B cell (primary cell): ENCODE measurements around the gene BHLHA15. TPM values are rescaled to one million over a fixed set of nuclear protein-coding genes. Genes with fewer than 3 reads are reported as not detected.
A peak's percentile ranks its signal among the peaks of the same experiment; 100 is the strongest.

Source experiments
- ATAC-seq: fragments of 200-7000 bp; cut with Tn5 transposase; one replicate; pipeline ENCODE4 v1.10.0; 2021; ENCODE audit warnings: low read depth, mild to moderate bottlenecking, moderate number of reproducible peaks, moderate library complexity
- CTCF ChIA-PET: fragments of 350-600 bp; sonication (Branson Sonifier 250); formaldehyde crosslinking; loops from one replicate; lab custom pipeline; 2021; ENCODE audit warnings: antibody characterized with exemption, inconsistent platforms; lab: Charles Lee
- POLR2A ChIA-PET: fragments of 350-600 bp; sonication (Branson Sonifier 250); formaldehyde crosslinking; loops from one replicate; lab custom pipeline; 2021; ENCODE audit warnings: antibody characterized with exemption; lab: Charles Lee
- DNase-seq: peaks from one replicate; pipeline ENCODE4 v3.0.0; 2013
- H2AFZ ChIP-seq: 2 replicates; pipeline ENCODE4 v1.6.1; 2012; ENCODE audit warnings: mild to moderate bottlenecking, low read depth, low read length; ENCODE audit not compliant: insufficient read depth, poor library complexity, severe bottlenecking
- H3K27ac ChIP-seq, 2 donors: 1 replicate in 1 of 2; 2 replicates in 1 of 2; pipeline ENCODE4 v1.5.1; 2012 to 2013; ENCODE audit warnings: low read length in 2 of 2, mild to moderate bottlenecking in 2 of 2, moderate library complexity in 1 of 2
- H3K27me3 ChIP-seq, 4 experiments: fragments of 200-600 bp in 1 of 4; sonication (generic) in 1 of 4; replicated peaks in 1 of 4; 1 replicate in 2 of 4; 2 replicates in 2 of 4; pipeline versions ENCODE4 v1.6.1 to v1.7.0; 2013 to 2016; ENCODE audit warnings: low read length in 3 of 4, mild to moderate bottlenecking in 2 of 4, mixed read lengths in 1 of 4, moderate library complexity in 1 of 4; ENCODE audit not compliant: insufficient read depth in 4 of 4, control insufficient read depth in 3 of 4; ENCODE audit errors: control extremely low read depth in 1 of 4
- H3K36me3 ChIP-seq, 2 experiments: replicated peaks in 1 of 2; 1 replicate in 1 of 2; 2 replicates in 1 of 2; pipeline versions ENCODE4 v1.6.1 to v1.7.1; 2013; ENCODE audit warnings: low read length in 1 of 2; ENCODE audit not compliant: insufficient read depth in 2 of 2, control insufficient read depth in 1 of 2; ENCODE audit errors: control extremely low read depth in 1 of 2, extremely low read depth in 1 of 2
- H3K4me1 ChIP-seq, 2 donors: fragments of 200-600 bp in 1 of 2; sonication (generic) in 1 of 2; 1 replicate in 1 of 2; 2 replicates in 1 of 2; pipeline versions ENCODE4 v1.5.1 to v1.6.1; 2013 to 2017; ENCODE audit warnings: low read length in 2 of 2; ENCODE audit not compliant: control insufficient read depth in 2 of 2, insufficient read depth in 2 of 2
- H3K4me2 ChIP-seq: replicated peaks from 2 replicates; pipeline ENCODE3; 2012; ENCODE audit warnings: mild to moderate bottlenecking, low read depth, low read length; ENCODE audit not compliant: poor library complexity, severe bottlenecking
- H3K4me3 ChIP-seq, 5 experiments: fragments of 200-600 bp in 1 of 5; sonication (generic) in 1 of 5; 1 replicate in 3 of 5; 2 replicates in 2 of 5; pipeline versions ENCODE4 v1.5.1 to v1.7.0; 2011 to 2016; ENCODE audit warnings: low read length in 4 of 5, mild to moderate bottlenecking in 4 of 5, low read depth in 2 of 5, control low read depth in 1 of 5, moderate library complexity in 1 of 5; ENCODE audit not compliant: insufficient read depth in 1 of 5; ENCODE audit errors: control extremely low read depth in 1 of 5, extremely low read depth in 1 of 5
- H3K79me2 ChIP-seq: fragments of 200-600 bp; sonication (generic); one replicate; pipeline ENCODE4 v1.6.0; 2016; ENCODE audit warnings: low read length; ENCODE audit not compliant: control insufficient read depth, insufficient read depth
- H3K9ac ChIP-seq: fragments of 200-600 bp; sonication (generic); 2 replicates; pipeline ENCODE4 v1.6.1; 2017; ENCODE audit warnings: mild to moderate bottlenecking, low read length, moderate library complexity
- H3K9me3 ChIP-seq, 3 donors: one replicate each; pipeline versions ENCODE4 v1.6.1 to v1.7.1; 2013; ENCODE audit warnings: low read length in 2 of 3; ENCODE audit not compliant: control insufficient read depth in 2 of 3, insufficient read depth in 1 of 3; ENCODE audit errors: control extremely low read depth in 1 of 3
- H4K20me1 ChIP-seq: 2 replicates; pipeline ENCODE4 v1.6.0; 2012; ENCODE audit warnings: mild to moderate bottlenecking, low read length; ENCODE audit not compliant: insufficient read depth, control insufficient read depth, poor library complexity, severe bottlenecking
- H3K27ac Mint-ChIP-seq: one replicate; pipeline ENCODE4 v1.8.0; 2021; ENCODE audit warnings: mixed read lengths
- H3K27me3 Mint-ChIP-seq: one replicate; pipeline ENCODE4 v1.8.0; 2021; ENCODE audit warnings: mixed read lengths
- H3K4me1 Mint-ChIP-seq: one replicate; pipeline ENCODE4 v1.8.0; 2021; ENCODE audit warnings: mixed read lengths
- H3K4me3 Mint-ChIP-seq: one replicate; pipeline ENCODE4 v1.8.0; 2021; ENCODE audit warnings: mixed read lengths
- H3K9me3 Mint-ChIP-seq: one replicate; pipeline ENCODE4 v1.8.0; 2022; ENCODE audit warnings: mixed read lengths; ENCODE audit not compliant: insufficient read depth
- EZH2 ChIP-seq: IDR thresholded peaks from 2 replicates; pipeline ENCODE4 v1.6.1; 2012; ENCODE audit warnings: borderline replicate concordance, low read depth, mild to moderate bottlenecking, moderate library complexity, low read length; ENCODE audit not compliant: insufficient read depth, poor library complexity, severe bottlenecking
- WGBS: methylation state at CpG from one replicate; pipeline ENCODE4 v1.1.5; 2013; ENCODE audit warnings: missing lambda C conversion rate; ENCODE audit not compliant: insufficient coverage; 5-methylcytosine and 5-hydroxymethylcytosine counted together
- intact Hi-C: fragments of 100-400 bp; cut with micrococcal nuclease; formaldehyde crosslinking; loops from one replicate; pipeline ENCODE4 v1.10.0; 2022
- polyA plus RNA-seq: library from polyadenylated mRNA; depleted of rRNA; stranded (reverse); fragments of >200 nt; gene quantifications from 2 replicates; pipeline ENCODE4 v1.2.3, GENCODE V29; 2012
- total RNA-seq, 2 donors: library from RNA; stranded (reverse); fragments of 120-200 nt in 1 of 2; gene quantifications; 1 replicate in 1 of 2; 2 replicates in 1 of 2; pipeline versions ENCODE4 v1.2.3 to v1.2.4, GENCODE V29; 2013 to 2022
- TF ChIP-seq, protein P1 (sequence below): fragments of 200-600 bp; IDR thresholded peaks from one replicate; pipeline ENCODE4 v1.8.0; 2022; ENCODE audit warnings: antibody characterized with exemption, mild to moderate bottlenecking

BHLHA15 gene
- total and polyA plus RNA-seq, 2 donors (not counting 1 experiment from before 2014, with no cell fraction given), result 0.74 to 2.2 TPM

DNA sequence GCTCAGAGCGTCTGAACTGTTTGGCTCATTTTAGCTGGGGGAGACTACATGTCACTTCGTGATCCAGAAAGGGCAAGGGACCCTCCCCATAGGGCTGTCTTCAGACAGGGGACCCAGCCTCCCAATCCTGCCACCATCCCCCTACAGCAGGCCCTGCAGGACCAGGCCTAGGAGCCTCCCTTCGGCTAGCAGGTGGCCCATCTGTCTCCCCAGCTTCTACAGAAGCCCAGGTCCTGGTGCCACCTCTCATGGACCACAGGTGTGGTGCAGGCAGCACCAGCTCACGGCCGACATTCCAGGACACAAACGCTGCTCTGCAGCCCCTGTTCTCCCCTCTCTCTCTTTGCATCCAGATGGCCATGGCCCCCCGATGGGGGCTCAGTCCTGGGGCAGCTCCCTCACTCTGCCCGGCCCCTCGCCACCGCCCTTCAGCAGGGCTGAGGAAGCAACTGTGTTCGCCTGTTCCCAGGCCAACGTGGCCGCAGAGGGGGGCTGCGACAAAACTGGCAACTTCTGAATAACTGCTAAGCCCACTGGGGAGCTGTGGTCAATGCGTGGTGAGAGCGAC, 30.5 kb downstream of the BHLHA15 start:
- intact Hi-C loops, result loop anchor here (1.0 kb wide), 2 partner anchors 10 to 73 kb away; no protein-coding TSS in a partner anchor

GRCh38 chr7:98242342-98242741, 31.1 kb downstream of the BHLHA15 start:
- Histone ChIP-seq H3K4me1 (no peaks in the 10 kb centered on the region), H3K27me3 (no peaks in the 10 kb centered on the region), H3K9ac (no peak overlapping the region), H3K4me3 (no peak overlapping the region), H3K27ac (no peak overlapping the region), H3K79me2 (peaks cover 27% of the 10 kb centered on the region), H2AFZ (no peak overlapping the region), H4K20me1 (peaks cover 48% of the 10 kb centered on the region), H3K9me3 (no peaks in the 10 kb centered on the region), H3K4me2 (no peak overlapping the region), H3K36me3 (peaks cover 0 to 55% of the 10 kb centered on the region in 2 experiments)
- CTCF ChIA-PET, result interaction anchor here (1.1 kb wide), 1 partner anchor 221 kb away, joined by 3 read pairs; no protein-coding TSS in a partner anchor
- no peak overlapping the region for H3K4me3 Mint-ChIP-seq
- H3K4me1 Mint-ChIP-seq, result no peaks in the 10 kb centered on the region
- DNase-seq (no peak), ATAC-seq (no peak)
- 100% methylated on average over 1 of the region's 1 CpG for WGBS
- no peak for TF ChIP-seq EZH2
- TF ChIP-seq, protein P1, sequence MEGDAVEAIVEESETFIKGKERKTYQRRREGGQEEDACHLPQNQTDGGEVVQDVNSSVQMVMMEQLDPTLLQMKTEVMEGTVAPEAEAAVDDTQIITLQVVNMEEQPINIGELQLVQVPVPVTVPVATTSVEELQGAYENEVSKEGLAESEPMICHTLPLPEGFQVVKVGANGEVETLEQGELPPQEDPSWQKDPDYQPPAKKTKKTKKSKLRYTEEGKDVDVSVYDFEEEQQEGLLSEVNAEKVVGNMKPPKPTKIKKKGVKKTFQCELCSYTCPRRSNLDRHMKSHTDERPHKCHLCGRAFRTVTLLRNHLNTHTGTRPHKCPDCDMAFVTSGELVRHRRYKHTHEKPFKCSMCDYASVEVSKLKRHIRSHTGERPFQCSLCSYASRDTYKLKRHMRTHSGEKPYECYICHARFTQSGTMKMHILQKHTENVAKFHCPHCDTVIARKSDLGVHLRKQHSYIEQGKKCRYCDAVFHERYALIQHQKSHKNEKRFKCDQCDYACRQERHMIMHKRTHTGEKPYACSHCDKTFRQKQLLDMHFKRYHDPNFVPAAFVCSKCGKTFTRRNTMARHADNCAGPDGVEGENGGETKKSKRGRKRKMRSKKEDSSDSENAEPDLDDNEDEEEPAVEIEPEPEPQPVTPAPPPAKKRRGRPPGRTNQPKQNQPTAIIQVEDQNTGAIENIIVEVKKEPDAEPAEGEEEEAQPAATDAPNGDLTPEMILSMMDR, result no peak
- H3K27me3 Mint-ChIP-seq, result no peaks in the 10 kb centered on the region
- POLR2A ChIA-PET, result no interaction called here
- H3K27ac Mint-ChIP-seq, result no peak overlapping the region
- no peaks in the 10 kb centered on the region for H3K9me3 Mint-ChIP-seq
- intact Hi-C loops, result no loop called here

More for the DNA sequence above, 30.5 kb downstream of the BHLHA15 start:
- H3K9me3 Mint-ChIP-seq, result no peaks in the 10 kb centered on the region
- Histone ChIP-seq H3K9ac (no peak overlapping the region), H3K4me2 (no peak overlapping the region), H3K27ac (no peak overlapping the region), H3K4me1 (no peaks in the 10 kb centered on the region), H3K36me3 (peaks cover 0 to 53% of the 10 kb centered on the region in 2 experiments), H3K9me3 (no peaks in the 10 kb centered on the region), H3K27me3 (no peaks in the 10 kb centered on the region), H2AFZ (no peak overlapping the region), H3K4me3 (no peak overlapping the region), H4K20me1 (peaks cover 42% of the 10 kb centered on the region), H3K79me2 (peaks cover 21% of the 10 kb centered on the region)
- ATAC-seq (no peak), DNase-seq (no peak)
- no peak overlapping the region for H3K4me3 Mint-ChIP-seq
- no peaks in the 10 kb centered on the region for H3K4me1 Mint-ChIP-seq
- H3K27ac Mint-ChIP-seq, result no peak overlapping the region
- POLR2A ChIA-PET, result no interaction called here
- CTCF ChIA-PET, result interaction anchor here (1.1 kb wide), 1 partner anchor 221 kb away, joined by 3 read pairs; no protein-coding TSS in a partner anchor
- H3K27me3 Mint-ChIP-seq, result no peaks in the 10 kb centered on the region
- no peak for TF ChIP-seq EZH2
- TF ChIP-seq, protein P1, result peak; percentile 19
- WGBS, result 85% methylated on average over 16 of the region's 16 CpGs
